NOMO-1 treated with dmso at 0.1 percent for 144 hours (cell line): Measurements from ENCODE around the gene DPEP2NB.
A peak's percentile ranks its signal among the peaks of the same experiment; 100 is the strongest.
"Not testable (repeated sequence)": the region's sequence is repeated elsewhere in the genome, so short reads cannot be mapped to it uniquely, and the experiment has no call there.

Source experiments
- DNase-seq: peaks from one replicate; lab custom pipeline; 2025; ENCODE audit not compliant: unreplicated experiment; lab: John Stamatoyannopoulos, UW

Gene DPEP2NB

DNA sequence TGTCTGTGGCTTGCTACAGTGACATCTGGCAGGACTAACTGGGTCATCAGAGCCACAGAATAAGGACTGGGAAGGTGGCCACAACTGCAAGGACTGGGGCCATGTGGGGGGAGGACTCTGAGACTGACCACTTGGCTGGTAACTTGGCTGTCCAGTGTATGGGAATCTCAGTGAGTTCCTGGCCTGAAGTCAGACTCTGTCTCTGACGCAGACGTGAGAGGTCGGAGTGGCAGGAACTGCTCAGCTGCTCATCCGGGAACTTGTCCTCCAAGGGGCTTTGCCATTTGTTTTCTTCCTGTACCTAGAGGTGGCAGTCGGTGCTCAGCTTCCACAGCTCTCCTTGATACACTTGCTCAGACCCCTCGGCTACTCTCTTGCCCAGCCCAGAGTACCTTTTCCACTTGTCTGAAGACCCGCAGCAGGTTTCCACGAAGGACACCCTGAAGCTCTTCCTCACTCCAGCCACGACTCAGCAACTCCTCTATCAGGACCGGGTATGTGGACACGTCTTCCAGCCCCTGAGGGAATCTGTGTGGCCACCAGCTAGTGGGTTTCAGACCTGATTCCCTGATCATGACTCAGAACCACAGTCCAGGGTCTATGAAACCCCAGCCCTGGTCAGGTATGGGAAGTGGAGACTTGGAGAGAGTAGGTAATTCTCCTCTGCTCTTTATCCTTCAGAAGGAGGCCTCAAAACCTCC, 28.1 kb downstream of the DPEP2NB start:
- no peak for DNase-seq

GRCh38 chr16:67986949-67987348, 28.8 kb downstream of the DPEP2NB start:
- DNase-seq: no peak

- DNase-seq: no peak
Measured at GRCh38 chr16:67982011-67982696, 33.6 kb downstream of the DPEP2NB start.

- DNase-seq: peak; percentile 28
Measured at GRCh38 chr16:67979955-67980678, 35.6 kb downstream of the DPEP2NB start, which contains the start of gene DPEP3. TSS of gene DPEP3 (minus strand) at chr16:67980499. CDS start at chr16:67980380, 119 bp downstream.

DNA sequence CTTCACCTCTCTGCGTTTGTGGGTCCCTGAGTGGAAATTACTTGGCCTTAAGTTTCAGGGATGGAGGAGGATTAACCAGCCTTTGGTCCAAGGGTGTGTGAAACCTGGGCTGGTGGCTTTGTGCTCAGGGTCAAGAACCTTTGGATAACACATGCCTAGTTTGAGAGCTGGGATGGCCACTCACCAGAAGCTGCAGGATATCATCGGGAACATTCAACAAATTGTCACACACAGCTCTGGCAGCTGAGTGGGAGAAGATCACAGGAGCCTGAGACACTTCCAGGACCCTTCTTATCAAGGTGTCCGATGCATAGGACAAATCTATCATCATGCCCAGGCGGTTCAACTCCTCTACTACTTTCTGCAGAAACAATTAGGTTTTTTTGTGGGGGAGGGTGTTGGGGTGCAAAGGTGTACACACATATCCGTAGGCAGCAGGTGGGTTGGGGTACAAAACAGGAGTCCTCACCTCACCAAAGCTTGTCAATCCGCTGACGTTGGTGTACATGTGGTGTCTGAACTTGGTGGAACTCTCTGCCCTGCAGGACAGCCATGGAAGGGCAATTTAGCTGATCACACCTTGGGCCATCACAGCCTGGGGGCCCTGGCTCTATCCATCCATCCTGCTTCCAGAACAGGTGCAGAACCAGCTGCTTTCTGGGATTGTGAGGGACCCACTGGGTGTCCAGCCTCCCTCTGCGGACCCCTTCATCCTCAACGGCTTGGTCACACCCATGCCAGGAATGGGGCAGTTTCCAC, 38.1 kb downstream of the DPEP2NB start:
- no peak for DNase-seq

- no peak for DNase-seq
Measured at GRCh38 chr16:67977005-67977404, 38.7 kb downstream of the DPEP2NB start.

DNA sequence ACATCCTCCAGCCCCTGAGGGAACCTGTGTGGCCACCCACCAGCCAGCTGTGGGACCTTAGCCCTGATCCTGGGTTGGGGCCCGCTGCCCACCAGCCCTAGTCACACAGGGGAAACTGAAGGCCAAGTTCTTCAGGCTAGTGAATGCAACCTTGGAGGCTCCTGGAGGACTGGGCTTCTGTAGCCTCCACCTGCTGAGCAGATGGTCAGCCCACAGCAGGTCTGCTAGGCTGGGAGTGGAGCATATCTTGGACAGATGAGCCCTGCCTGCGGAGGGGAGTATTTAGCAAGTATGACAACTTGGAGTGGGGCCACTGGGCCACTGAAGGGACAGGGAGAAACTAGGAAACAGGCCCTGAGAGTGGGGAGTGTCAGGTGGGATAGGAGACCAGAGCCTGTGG, 39.5 kb downstream of the DPEP2NB start:
- no peak for DNase-seq

DNA sequence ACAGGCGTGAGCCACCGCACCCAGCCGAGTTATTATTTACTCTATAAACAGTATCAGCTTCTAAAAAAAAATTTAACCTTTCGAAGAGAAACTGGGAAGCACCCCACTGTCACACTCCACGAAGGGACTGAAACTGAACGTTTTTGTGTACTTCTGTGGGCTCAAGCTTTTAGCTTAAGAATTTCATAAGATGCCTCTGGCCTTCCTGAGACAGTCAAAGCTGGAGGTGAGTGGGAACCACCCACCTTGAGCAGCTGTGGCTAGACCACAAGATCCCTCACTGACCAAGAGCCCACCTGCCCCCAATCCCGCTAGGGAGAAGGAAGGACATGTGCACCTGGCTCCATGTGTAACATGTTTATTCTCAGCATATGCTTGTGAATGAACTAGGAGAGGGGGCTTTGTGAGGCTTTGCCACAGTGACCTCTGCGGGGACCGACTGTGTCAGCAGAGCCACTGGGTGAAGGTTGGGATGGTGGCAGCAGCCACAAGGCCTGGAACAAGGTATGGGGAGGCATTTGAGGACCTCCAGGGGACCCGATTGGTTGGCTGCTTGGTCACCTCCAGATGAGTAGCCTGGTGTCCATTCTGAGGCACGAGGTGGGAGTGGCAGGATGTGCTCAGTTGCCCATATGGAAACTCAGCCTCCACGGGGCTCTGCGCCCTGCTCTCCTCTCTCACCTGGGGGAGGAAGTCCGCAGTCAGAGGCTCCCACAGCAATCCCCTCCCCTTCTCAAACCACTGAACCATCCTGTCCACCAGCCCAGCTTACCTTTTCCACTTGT, 40.2 kb downstream of the DPEP2NB start:
- DNase-seq: no peak

GRCh38 chr16:67972285-67972684, 43.4 kb downstream of the DPEP2NB start:
- DNase-seq: not testable (repeated sequence)

DNA sequence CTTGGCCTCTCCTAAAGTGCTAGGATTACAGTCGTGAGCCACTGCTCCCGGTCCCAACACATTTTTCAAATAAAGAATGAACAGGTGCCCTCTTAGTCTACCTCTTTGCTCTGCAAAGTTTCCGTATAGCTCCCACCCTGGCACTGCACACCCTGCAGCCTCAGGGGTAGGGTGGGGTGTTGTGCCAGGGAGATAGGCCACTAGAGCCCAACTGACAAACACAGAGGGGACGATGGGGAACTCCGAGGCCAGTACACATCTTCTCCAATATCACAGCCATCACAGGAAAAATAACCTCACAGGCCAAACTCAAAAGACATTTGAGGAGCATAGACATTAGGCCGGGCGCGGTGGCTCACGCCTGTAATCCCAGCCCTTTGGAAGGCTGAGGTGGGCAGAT, 44.6 kb downstream of the DPEP2NB start:
- DNase-seq: no peak

DNA sequence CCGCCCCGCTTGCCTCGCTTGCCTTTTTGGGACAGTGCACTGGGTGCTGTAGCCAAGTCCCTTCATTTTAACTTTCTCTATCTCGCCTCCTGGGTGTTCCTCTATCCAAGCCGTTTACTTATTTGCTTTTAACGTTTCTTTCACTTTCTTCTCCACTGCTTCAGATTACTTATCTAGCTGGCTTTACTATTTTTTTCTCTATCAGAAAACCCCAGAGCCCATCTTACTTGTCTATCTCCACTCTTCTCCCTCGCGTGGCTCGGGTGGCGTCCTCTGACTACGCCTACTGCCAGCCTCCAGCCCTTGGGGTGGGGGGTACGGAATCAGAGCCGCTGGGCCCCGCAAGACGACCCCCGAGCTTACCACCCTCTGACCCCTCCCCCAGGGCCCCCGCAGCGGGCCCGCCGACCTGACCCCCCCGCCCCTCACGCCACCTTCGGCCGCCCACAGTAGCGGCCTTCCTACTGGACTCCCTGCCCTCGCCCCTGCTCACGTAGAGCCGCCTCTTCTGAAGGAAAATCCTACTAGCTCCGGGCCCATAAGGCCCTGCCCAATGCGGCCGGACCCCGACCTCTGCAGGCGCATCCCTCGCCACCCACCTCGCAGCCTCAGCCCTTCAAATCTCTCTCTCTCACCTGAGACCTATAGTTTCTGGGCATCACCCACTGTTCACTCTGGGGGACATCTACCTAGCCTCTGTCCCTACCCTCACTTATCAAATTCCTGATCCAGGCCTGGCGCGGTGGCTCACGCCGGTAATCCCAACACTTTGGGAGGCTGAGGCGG, 46.3 kb downstream of the DPEP2NB start:
- DNase-seq: no peak

- DNase-seq: peak; percentile 71
Measured at GRCh38 chr16:67968400-67969253, 47.1 kb downstream of the DPEP2NB start, which contains the start of gene SLC12A4. TSS of gene SLC12A4 (minus strand) at chr16:67968637. CDS start at chr16:67968553, 84 bp downstream.

DNA sequence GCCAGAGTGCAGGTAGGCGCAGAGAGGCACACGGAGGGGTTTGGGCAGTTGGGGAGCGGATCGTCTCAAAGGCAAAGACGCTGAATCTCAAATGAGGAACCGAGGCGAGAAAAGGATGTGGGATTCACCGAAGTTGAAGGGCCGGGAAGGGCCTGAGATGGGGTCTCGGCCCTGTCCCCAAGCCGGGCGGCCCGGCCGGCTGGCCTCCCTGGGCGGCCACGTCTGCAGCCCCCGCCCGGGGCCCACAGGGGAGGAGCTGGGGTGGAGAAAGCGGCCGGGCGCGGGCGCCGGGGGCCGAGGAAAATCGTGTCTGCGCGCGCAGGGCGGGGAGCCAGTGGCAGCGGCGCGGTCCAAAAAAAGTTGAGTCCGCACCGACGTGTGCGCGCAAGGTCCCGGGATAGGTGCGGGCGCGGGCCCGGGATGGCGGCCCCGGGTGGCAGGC, 47.7 kb downstream of the DPEP2NB start:
- DNase-seq: peak; percentile 18

GRCh38 chr16:67967183-67967957, 48.3 kb downstream of the DPEP2NB start:
- DNase-seq: no peak

DNA sequence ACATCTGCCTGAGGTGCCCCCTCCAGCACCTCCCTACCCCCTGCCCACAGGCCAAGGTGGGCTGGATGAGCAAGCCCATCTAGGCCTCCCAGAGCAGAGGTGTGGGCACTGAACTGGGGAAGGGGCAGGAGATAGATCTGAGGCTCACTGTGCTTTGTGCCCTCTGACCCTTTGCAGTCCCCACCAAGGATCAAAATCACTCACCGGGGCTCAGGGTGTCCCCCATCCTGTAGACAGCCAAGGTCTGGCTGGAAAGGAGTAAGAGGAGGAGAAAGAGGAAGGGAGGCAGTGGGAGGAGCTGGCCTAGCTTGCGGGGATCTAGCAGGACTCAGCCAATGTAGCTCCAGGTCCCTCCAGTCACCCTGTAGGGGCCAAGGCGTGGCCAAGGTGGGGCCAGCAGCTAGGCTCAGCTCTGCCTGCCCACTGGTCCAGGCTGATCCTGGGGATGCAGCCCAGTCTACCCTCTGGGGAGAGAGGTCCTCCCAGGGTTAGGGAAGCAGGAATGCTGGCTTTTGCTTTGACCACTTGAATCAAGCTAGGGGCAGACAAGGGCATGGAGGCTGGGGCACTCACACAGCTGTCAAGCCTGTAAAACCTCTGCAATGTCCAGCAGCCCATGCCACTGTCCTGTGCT, 49.0 kb downstream of the DPEP2NB start:
- peak; percentile 21 for DNase-seq

- no peak for DNase-seq
Measured at GRCh38 chr16:67965668-67966548, 49.8 kb downstream of the DPEP2NB start.
